Progenitor cell of endocrine pancreas (in vitro differentiated cells): ENCODE measurements around the gene MLF1. TPM values are rescaled to one million over a fixed set of nuclear protein-coding genes. Genes with fewer than 3 reads are reported as not detected.

Experiments
- DNase-seq: peaks from one replicate; pipeline ENCODE4 v3.0.0; 2021; ENCODE audit warnings: low spot score; ENCODE audit not compliant: unreplicated experiment
- H3K27ac Mint-ChIP-seq: 2 replicates; pipeline ENCODE4 v1.8.0; 2021; ENCODE audit warnings: mild to moderate bottlenecking, moderate library complexity, mixed read lengths
- H3K27me3 Mint-ChIP-seq: 2 replicates; pipeline ENCODE4 v1.8.0; 2021; ENCODE audit warnings: mixed read lengths
- H3K36me3 Mint-ChIP-seq: 2 replicates; pipeline ENCODE4 v1.8.0; 2022; ENCODE audit warnings: mixed read lengths; ENCODE audit not compliant: insufficient read depth
- H3K4me1 Mint-ChIP-seq: 2 replicates; pipeline ENCODE4 v1.8.0; 2021; ENCODE audit warnings: low read depth, mixed read lengths
- H3K4me3 Mint-ChIP-seq: 2 replicates; pipeline ENCODE4 v1.8.0; 2021; ENCODE audit warnings: low read depth, mild to moderate bottlenecking, moderate library complexity, mixed read lengths
- H3K9me3 Mint-ChIP-seq: 2 replicates; pipeline ENCODE4 v1.8.0; 2021; ENCODE audit warnings: low read depth, mixed read lengths
- CTCF ChIP-seq: fragments of 200-600 bp; sonication (generic); IDR thresholded peaks from one replicate; pipeline ENCODE4 v1.5.0; 2021; ENCODE audit warnings: antibody characterized with exemption, mild to moderate bottlenecking; ENCODE audit not compliant: unreplicated experiment
- total RNA-seq: library from RNA; stranded (reverse); gene quantifications from 2 replicates; pipeline ENCODE4 v1.2.1, GENCODE V29; 2021

MLF1 gene
- total RNA-seq, 1 donor from 2014 or later: 21.7 TPM

GRCh38 chr3:158574646-158575045, 3.7 kb downstream of the MLF1 start:
- Mint-ChIP-seq H3K4me3 (no peak overlapping the region), H3K9me3 (peaks cover 3% of the 10 kb centered on the region), H3K4me1 (peaks cover 4% of the 10 kb centered on the region), H3K27ac (no peak overlapping the region), H3K36me3 (no peaks in the 10 kb centered on the region), H3K27me3 (peaks cover 7% of the 10 kb centered on the region)
- no peak for DNase-seq
- TF ChIP-seq CTCF: no peak

- Mint-ChIP-seq H3K27ac (no peak overlapping the region), H3K9me3 (no peaks in the 10 kb centered on the region), H3K4me1 (no peaks in the 10 kb centered on the region), H3K4me3 (no peak overlapping the region), H3K27me3 (no peaks in the 10 kb centered on the region), H3K36me3 (no peaks in the 10 kb centered on the region)
- no peak for TF ChIP-seq CTCF
- DNase-seq: no peak
These were observed 19.2 kb downstream of the MLF1 start for GRCh38 chr3:158590223-158590622.

- Mint-ChIP-seq H3K9me3 (no peaks in the 10 kb centered on the region), H3K4me3 (no peak overlapping the region), H3K27ac (no peak overlapping the region), H3K4me1 (no peaks in the 10 kb centered on the region), H3K36me3 (peaks cover 5% of the 10 kb centered on the region), H3K27me3 (no peaks in the 10 kb centered on the region)
- no peak for DNase-seq
- TF ChIP-seq CTCF: no peak
These were observed 29.8 kb downstream of the MLF1 start for GRCh38 chr3:158600787-158601186.

- TF ChIP-seq CTCF: no peak
- Mint-ChIP-seq H3K36me3 (peaks cover 5% of the 10 kb centered on the region), H3K27ac (no peak overlapping the region), H3K4me1 (no peaks in the 10 kb centered on the region), H3K9me3 (no peaks in the 10 kb centered on the region), H3K4me3 (no peak overlapping the region), H3K27me3 (no peaks in the 10 kb centered on the region)
- no peak for DNase-seq
These were observed 31.2 kb downstream of the MLF1 start for GRCh38 chr3:158602227-158602626.

GRCh38 chr3:158617982-158618875, 47.2 kb downstream of the MLF1 start:
- DNase-seq: no peak
- TF ChIP-seq CTCF: no peak
- Mint-ChIP-seq H3K27me3 (no peaks in the 10 kb centered on the region), H3K4me1 (peaks cover 2% of the 10 kb centered on the region), H3K36me3 (peaks cover 2% of the 10 kb centered on the region), H3K4me3 (no peak overlapping the region), H3K27ac (no peak overlapping the region), H3K9me3 (peaks cover 27% of the 10 kb centered on the region)
